CD4-positive, alpha-beta memory T cell (primary cell): ENCODE results near the gene DPH3. TPM values are rescaled to one million over a fixed set of nuclear protein-coding genes. Genes with fewer than 3 reads are reported as not detected.

Experiments
- CTCF ChIA-PET: fragments of 350-600 bp; sonication (Branson Sonifier 250); formaldehyde crosslinking; loops from one replicate; lab custom pipeline; 2021; ENCODE audit warnings: inconsistent platforms; ENCODE audit not compliant: partially characterized antibody; lab: Charles Lee
- POLR2A ChIA-PET: fragments of 350-600 bp; sonication (Branson Sonifier 250); formaldehyde crosslinking; loops from one replicate; lab custom pipeline; 2021; ENCODE audit not compliant: partially characterized antibody; lab: Charles Lee
- DNase-seq, 5 donors: peaks; one replicate each; pipeline versions ENCODE4 v3.0.0 to v3.0.0-alpha.2; 2020 to 2022; ENCODE audit warnings: mixed read lengths in 1 of 5
- H3K27ac ChIP-seq: one replicate; pipeline ENCODE4 v1.7.0; 2013; ENCODE audit warnings: low read depth, low read length
- H3K27me3 ChIP-seq: 2 replicates; pipeline ENCODE4 v1.7.0; 2013; ENCODE audit warnings: mild to moderate bottlenecking, low read length, moderate library complexity; ENCODE audit not compliant: insufficient read depth
- H3K36me3 ChIP-seq: 2 replicates; pipeline ENCODE4 v1.7.0; 2013; ENCODE audit warnings: mild to moderate bottlenecking, low read length, moderate library complexity; ENCODE audit not compliant: insufficient read depth
- H3K4me1 ChIP-seq: 2 replicates; pipeline ENCODE4 v1.7.0; 2013; ENCODE audit warnings: mild to moderate bottlenecking, low read length, moderate library complexity; ENCODE audit not compliant: insufficient read depth
- H3K4me3 ChIP-seq, 2 donors: one replicate each; pipeline ENCODE4 v1.7.0; 2013; ENCODE audit warnings: low read length in 2 of 2, mild to moderate bottlenecking in 1 of 2
- H3K9me3 ChIP-seq, 2 donors: one replicate each; pipeline ENCODE4 v1.7.0; 2013; ENCODE audit warnings: low read length in 2 of 2, control low read depth in 1 of 2; ENCODE audit not compliant: control insufficient read depth in 1 of 2
- H3K27ac Mint-ChIP-seq, 7 donors: one replicate each; pipeline ENCODE4 v1.8.0; 2020 to 2021; ENCODE audit warnings: mixed read lengths in 7 of 7, mild to moderate bottlenecking in 6 of 7, inconsistent platforms in 3 of 7, moderate library complexity in 3 of 7
- H3K27me3 Mint-ChIP-seq, 2 donors: one replicate each; pipeline ENCODE4 v1.8.0; 2020 to 2021; ENCODE audit warnings: mixed read lengths in 2 of 2
- H3K36me3 Mint-ChIP-seq, 2 donors: one replicate each; pipeline ENCODE4 v1.8.0; 2020 to 2021; ENCODE audit warnings: mixed read lengths in 2 of 2, inconsistent platforms in 1 of 2, mild to moderate bottlenecking in 1 of 2
- H3K4me1 Mint-ChIP-seq, 4 donors: one replicate each; pipeline ENCODE4 v1.8.0; 2020 to 2021; ENCODE audit warnings: mixed read lengths in 4 of 4, mild to moderate bottlenecking in 1 of 4
- H3K4me3 Mint-ChIP-seq, 8 donors: one replicate each; pipeline ENCODE4 v1.8.0; 2020 to 2021; ENCODE audit warnings: mixed read lengths in 8 of 8, mild to moderate bottlenecking in 7 of 8, moderate library complexity in 6 of 8, inconsistent platforms in 3 of 8
- H3K9me3 Mint-ChIP-seq, 8 donors: one replicate each; pipeline ENCODE4 v1.8.0; 2020 to 2021; ENCODE audit warnings: mixed read lengths in 8 of 8, mild to moderate bottlenecking in 5 of 8, inconsistent platforms in 3 of 8, moderate library complexity in 1 of 8
- intact Hi-C: fragments of 100-400 bp; cut with micrococcal nuclease; formaldehyde crosslinking; loops from one replicate; pipeline ENCODE4 v1.15.1; 2023
- polyA plus RNA-seq, 2 donors: library from polyadenylated mRNA; unstranded; fragments of 300-500 nt; fragmentation: Illumina TruSeq; gene quantifications; one replicate each; pipeline ENCODE4 v1.2.3, GENCODE V29; 2021
- total RNA-seq, 2 experiments: library from RNA; stranded (reverse); gene quantifications; one replicate each; pipeline ENCODE4 v1.2.3, GENCODE V29; 2021

DPH3 gene
- total and polyA plus RNA-seq, 4 experiments from 2014 or later, result 15.2 to 39.7 (median 17.5) TPM

DNA sequence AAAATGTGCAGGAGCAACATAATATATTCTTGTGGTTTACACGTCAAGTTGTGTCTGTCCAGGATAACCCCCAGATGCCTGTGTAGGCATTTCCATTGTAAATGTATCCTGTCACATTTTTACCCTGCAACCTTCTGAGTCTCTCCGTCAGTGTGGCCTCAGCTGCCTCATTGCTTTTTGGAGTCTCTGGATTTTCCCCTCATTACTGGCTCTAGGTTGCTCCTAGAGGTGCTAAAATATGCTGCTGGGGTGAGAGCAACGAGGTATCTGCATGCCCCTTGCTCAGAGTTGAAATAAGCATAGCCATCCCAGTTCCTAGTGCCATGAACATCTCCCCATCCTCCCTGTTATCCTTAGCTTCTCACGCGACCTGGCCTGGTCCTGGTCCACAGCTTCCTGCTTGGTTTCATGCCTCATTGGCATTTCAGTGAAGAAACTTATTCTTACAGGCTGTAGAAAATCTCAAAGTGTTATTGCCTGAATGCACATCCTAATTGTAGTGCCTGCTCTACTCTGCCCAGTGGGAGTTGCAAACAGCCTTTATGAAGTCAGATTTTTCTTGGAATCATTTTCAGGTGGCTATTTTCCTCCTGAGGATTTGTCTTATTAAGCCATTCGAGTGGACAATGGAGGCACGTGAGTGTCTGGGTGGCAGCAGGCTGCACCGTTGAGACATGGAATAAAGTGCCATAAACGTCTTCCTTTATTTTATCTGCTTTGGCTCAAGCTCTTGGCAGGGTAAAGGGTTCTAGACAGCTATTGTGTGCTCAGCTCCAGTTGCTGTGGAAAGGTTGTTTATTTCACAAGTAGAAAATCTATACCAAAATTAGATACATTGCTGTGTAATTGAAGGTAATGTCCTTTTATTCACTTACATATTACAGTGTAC is 33.5 kb upstream of the DPH3 start:
- no peaks in the 10 kb centered on the region for H3K27me3 ChIP-seq
- CTCF ChIA-PET, result interaction anchor here (0.9 to 1.6 kb wide), 3 partner anchors 16 to 213 kb away, joined by 3 to 8 read pairs (median 5); no protein-coding TSS in a partner anchor
- DNase-seq, result no peak
- H3K27ac ChIP-seq, result peak overlapping the region; percentile 30
- H3K9me3 ChIP-seq, result no peaks in the 10 kb centered on the region
- peaks cover 92% of the 10 kb centered on the region for H3K4me1 ChIP-seq
- Mint-ChIP-seq H3K27me3 (no peaks in the 10 kb centered on the region), H3K9me3 (peaks cover 0 to 11% (median 4%) of the 10 kb centered on the region in 8 donors), H3K4me3 (peak overlapping the region in 7 of 8 donors; percentile 28 to 95 (median 67)), H3K4me1 (peaks cover 78 to 100% (median 88%) of the 10 kb centered on the region in 4 donors), H3K36me3 (peaks cover 76 to 84% of the 10 kb centered on the region in 2 donors), H3K27ac (peak overlapping the region; percentile 81 to 98 (median 90))
- H3K36me3 ChIP-seq, result peaks cover 33% of the 10 kb centered on the region
- POLR2A ChIA-PET, result interaction anchor here (0.8 to 1.2 kb wide), 4 partner anchors 10 to 19 kb away, joined by 3 to 5 read pairs (median 4); no protein-coding TSS in a partner anchor
- intact Hi-C loops, result no loop called here
- no peak overlapping the region for H3K4me3 ChIP-seq

DNA sequence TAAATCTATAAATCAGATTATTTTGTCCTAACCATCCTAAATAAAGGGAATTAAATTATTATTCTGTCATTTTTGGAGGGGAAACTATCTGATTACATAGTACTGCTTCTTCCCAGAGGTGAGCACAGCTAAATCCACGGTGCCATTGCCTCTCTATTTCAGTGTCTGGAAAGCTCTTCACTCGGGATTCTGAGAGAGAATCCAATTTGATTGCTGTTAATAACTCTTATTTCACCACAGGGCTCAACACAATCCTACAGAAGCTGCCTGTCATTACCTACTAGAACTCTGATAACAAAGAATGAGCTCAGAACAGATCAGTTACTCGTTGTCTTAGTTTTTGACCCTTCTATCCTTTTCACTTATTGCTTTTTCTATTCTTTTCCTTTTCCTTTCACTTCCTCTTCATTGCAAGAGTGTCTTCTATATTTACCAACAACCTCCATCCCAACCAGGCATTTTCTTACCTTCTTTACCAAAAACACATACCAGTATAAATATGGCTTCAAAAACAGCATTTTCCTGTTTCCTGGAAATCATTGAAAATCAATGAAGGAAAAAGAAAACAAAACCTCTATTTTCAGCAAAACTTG is 30.7 kb upstream of the DPH3 start:
- ChIA-PET CTCF (interaction anchor here (1.1 to 9.8 kb wide), 10 partner anchors 9 to 234 kb away, joined by 3 to 488 read pairs (median 6); partner anchors contain the start of genes DPH3 and OXNAD1), POLR2A (interaction anchor here (1.1 to 9.8 kb wide), 5 partner anchors 9 to 217 kb away, joined by 4 to 361 read pairs (median 29); partner anchors contain the start of genes DPH3 and OXNAD1)
- peaks cover 0 to 11% (median 4%) of the 10 kb centered on the region in 8 donors for H3K9me3 Mint-ChIP-seq
- peak overlapping the region; percentile 52 to 94 (median 83) for H3K27ac Mint-ChIP-seq
- H3K27ac ChIP-seq, result no peak overlapping the region
- peaks cover 69 to 97% (median 84%) of the 10 kb centered on the region in 4 donors for H3K4me1 Mint-ChIP-seq
- H3K36me3 Mint-ChIP-seq, result peaks cover 62 to 66% of the 10 kb centered on the region in 2 donors
- peaks cover 91% of the 10 kb centered on the region for H3K4me1 ChIP-seq
- peak overlapping the region in 7 of 8 donors; percentile 56 to 76 (median 74) for H3K4me3 Mint-ChIP-seq
- no peaks in the 10 kb centered on the region for H3K27me3 ChIP-seq
- H3K27me3 Mint-ChIP-seq, result no peaks in the 10 kb centered on the region
- H3K36me3 ChIP-seq, result peaks cover 19% of the 10 kb centered on the region
- DNase-seq, result no peak
- intact Hi-C loops, result no loop called here
- peak overlapping the region in 1 of 2 donors; percentile 7 for H3K4me3 ChIP-seq
- H3K9me3 ChIP-seq, result no peaks in the 10 kb centered on the region

DNA sequence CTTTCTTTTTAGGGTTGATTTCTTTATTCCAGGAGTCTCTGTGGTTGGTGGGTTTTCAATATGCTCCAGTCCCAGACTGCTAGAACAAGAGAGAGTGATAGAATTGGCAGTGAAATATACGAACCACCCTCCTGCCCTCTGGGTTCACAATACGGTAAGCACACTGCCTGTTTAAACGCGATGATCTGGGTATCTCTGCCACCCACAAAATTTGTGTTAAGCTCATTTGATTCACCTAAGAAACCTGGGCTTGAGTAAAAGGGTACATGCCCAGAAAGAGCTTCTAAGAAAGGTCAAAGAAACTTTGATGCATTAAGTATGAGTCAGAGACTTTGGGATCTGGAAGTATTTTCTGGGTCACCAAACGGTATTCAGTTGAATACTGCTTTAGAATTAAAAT is 30.1 kb upstream of the DPH3 start:
- peaks cover 67 to 97% (median 84%) of the 10 kb centered on the region in 4 donors for H3K4me1 Mint-ChIP-seq
- peak overlapping the region in 6 of 7 donors; percentile 72 to 94 (median 78) for H3K27ac Mint-ChIP-seq
- intact Hi-C loops, result no loop called here
- no peak for DNase-seq
- peak overlapping the region; percentile 33 to 80 (median 72) for H3K4me3 Mint-ChIP-seq
- Histone ChIP-seq H3K9me3 (no peaks in the 10 kb centered on the region), H3K27me3 (no peaks in the 10 kb centered on the region), H3K27ac (peak overlapping the region; percentile 16), H3K36me3 (peaks cover 19% of the 10 kb centered on the region), H3K4me1 (peaks cover 91% of the 10 kb centered on the region), H3K4me3 (no peak overlapping the region)
- peaks cover 0 to 11% (median 4%) of the 10 kb centered on the region in 8 donors for H3K9me3 Mint-ChIP-seq
- no peaks in the 10 kb centered on the region for H3K27me3 Mint-ChIP-seq
- H3K36me3 Mint-ChIP-seq, result peaks cover 61 to 66% of the 10 kb centered on the region in 2 donors
- ChIA-PET POLR2A (interaction anchor here (1.1 to 9.8 kb wide), 5 partner anchors 9 to 218 kb away, joined by 4 to 361 read pairs (median 29); partner anchors contain the start of genes DPH3 and OXNAD1), CTCF (interaction anchor here (0.9 to 9.8 kb wide), 11 partner anchors 8 to 235 kb away, joined by 3 to 488 read pairs (median 5); partner anchors contain the start of genes DPH3 and OXNAD1)

DNA sequence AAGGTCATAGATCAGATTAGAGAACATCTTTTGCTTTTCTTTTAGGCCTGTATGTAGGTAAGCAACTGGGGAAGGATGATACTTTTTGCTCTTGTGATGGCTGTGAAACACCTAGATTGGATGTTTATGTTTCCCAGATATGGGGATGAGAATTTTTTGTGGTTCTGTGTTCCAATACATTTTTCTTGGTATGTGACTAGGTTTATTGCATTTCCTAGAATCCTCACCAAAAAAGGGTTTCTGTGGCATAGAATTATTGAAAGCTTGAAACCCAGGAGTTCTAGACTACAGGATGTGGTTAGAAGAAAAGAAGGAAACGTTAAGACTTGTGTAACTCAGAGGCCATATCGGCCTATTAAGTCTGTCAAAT is 26.1 kb upstream of the DPH3 start:
- peaks cover 78% of the 10 kb centered on the region for H3K4me1 ChIP-seq
- DNase-seq, result peak in 4 of 5 donors; percentile 55 to 59 (median 57)
- H3K9me3 ChIP-seq, result no peaks in the 10 kb centered on the region
- CTCF ChIA-PET, result interaction anchor here (1.0 to 9.8 kb wide), 25 partner anchors 9 to 263 kb away, joined by 3 to 488 read pairs (median 5); partner anchors contain the start of genes DPH3, OXNAD1 and RFTN1
- Mint-ChIP-seq H3K9me3 (peaks cover 0 to 11% (median 4%) of the 10 kb centered on the region in 8 donors), H3K27ac (peak overlapping the region; percentile 90 to 99 (median 95)), H3K4me1 (peaks cover 50 to 82% (median 72%) of the 10 kb centered on the region in 4 donors), H3K4me3 (peak overlapping the region; percentile 93 to 99 (median 98)), H3K36me3 (peaks cover 33 to 56% of the 10 kb centered on the region in 2 donors), H3K27me3 (no peaks in the 10 kb centered on the region)
- no peaks in the 10 kb centered on the region for H3K27me3 ChIP-seq
- peak overlapping the region in 1 of 2 donors; percentile 36 for H3K4me3 ChIP-seq
- POLR2A ChIA-PET, result interaction anchor here (0.5 to 9.8 kb wide), 15 partner anchors 13 to 552 kb away, joined by 3 to 361 read pairs (median 4); partner anchors contain the start of genes DPH3 and OXNAD1
- intact Hi-C loops, result loop anchor here (1.0 kb wide), 5 partner anchors 10 to 259 kb away; no protein-coding TSS in a partner anchor
- peak overlapping the region; percentile 32 for H3K27ac ChIP-seq
- peaks cover 6% of the 10 kb centered on the region for H3K36me3 ChIP-seq

DNA sequence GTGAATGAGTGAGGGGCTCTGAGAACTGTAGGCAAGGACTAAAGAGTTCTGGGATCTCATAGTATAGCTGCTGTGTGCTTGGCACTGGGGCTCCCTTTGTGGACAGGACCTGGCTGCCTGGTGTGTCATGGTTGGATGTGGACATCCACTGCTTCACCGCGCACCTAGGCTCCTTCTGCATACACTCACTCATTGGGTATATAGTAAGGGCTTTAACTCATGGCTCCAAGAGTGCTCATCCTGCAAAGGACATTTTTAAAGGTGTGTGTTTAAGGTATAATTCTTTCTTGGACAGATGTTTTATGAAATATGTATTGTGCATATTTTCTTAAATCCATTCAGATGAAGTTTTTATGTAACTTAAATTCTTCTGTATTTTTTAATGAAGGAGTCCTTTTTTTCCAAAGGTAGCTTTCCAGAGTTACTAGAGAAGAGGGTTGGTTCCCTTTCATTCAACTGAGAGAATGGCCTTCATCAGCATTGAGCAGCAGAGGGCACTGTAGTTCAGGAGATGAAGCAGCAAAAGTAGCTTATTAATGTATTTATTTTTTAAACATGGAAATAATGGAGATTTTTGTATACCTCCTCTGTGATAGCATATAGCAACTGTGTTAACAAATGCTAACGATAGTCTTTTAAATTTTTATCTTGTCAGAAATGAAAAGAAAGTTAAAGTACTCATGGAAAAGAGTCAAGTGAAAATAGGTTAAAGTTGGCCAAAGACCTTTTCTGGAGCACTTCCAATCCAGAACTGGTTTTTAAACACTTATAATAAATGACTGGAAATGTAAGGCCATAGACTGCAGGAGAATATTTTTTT is 25.5 kb upstream of the DPH3 start:
- Mint-ChIP-seq H3K36me3 (peaks cover 27 to 50% of the 10 kb centered on the region in 2 donors), H3K4me1 (peaks cover 48 to 82% (median 72%) of the 10 kb centered on the region in 4 donors), H3K4me3 (peak overlapping the region; percentile 93 to 99 (median 98)), H3K9me3 (peaks cover 0 to 11% (median 4%) of the 10 kb centered on the region in 8 donors), H3K27me3 (no peaks in the 10 kb centered on the region), H3K27ac (peak overlapping the region; percentile 90 to 99 (median 96))
- ChIA-PET CTCF (interaction anchor here (0.7 to 9.8 kb wide), 29 partner anchors 8 to 264 kb away, joined by 3 to 488 read pairs (median 5); partner anchors contain the start of genes DPH3, OXNAD1 and RFTN1), POLR2A (interaction anchor here (0.5 to 9.8 kb wide), 13 partner anchors 13 to 543 kb away, joined by 3 to 361 read pairs (median 6); partner anchors contain the start of genes DPH3 and OXNAD1)
- intact Hi-C loops, result loop anchor here (1.0 kb wide), 5 partner anchors 11 to 260 kb away; no protein-coding TSS in a partner anchor
- H3K4me1 ChIP-seq, result peaks cover 78% of the 10 kb centered on the region
- no peaks in the 10 kb centered on the region for H3K27me3 ChIP-seq
- H3K27ac ChIP-seq, result peak overlapping the region; percentile 76
- no peaks in the 10 kb centered on the region for H3K36me3 ChIP-seq
- peak; percentile 58 to 67 (median 64) for DNase-seq
- no peaks in the 10 kb centered on the region for H3K9me3 ChIP-seq
- peak overlapping the region; percentile 68 to 89 for H3K4me3 ChIP-seq
